ENCODE data around the gene C1QBP. TPM values are rescaled to one million over a fixed set of nuclear protein-coding genes. Genes with fewer than 3 reads are reported as not detected.

Gene C1QBP
- total RNA-seq, 4 donors from 2014 or later: 92.9 to 124 (median 95.5) TPM

GRCh38 chr17:5430413-5430999 lies 8.4 kb downstream of the C1QBP start:
- 90% methylated on average over 3 of the region's 3 CpGs for WGBS
- no peak for TF ChIP-seq POLR2A (IDR thresholded peaks at IDR 0.05; ENCODE audit: low read depth)
- no peak for TF ChIP-seq EP300 (IDR thresholded peaks at IDR 0.05)
- TF ChIP-seq, protein P1, sequence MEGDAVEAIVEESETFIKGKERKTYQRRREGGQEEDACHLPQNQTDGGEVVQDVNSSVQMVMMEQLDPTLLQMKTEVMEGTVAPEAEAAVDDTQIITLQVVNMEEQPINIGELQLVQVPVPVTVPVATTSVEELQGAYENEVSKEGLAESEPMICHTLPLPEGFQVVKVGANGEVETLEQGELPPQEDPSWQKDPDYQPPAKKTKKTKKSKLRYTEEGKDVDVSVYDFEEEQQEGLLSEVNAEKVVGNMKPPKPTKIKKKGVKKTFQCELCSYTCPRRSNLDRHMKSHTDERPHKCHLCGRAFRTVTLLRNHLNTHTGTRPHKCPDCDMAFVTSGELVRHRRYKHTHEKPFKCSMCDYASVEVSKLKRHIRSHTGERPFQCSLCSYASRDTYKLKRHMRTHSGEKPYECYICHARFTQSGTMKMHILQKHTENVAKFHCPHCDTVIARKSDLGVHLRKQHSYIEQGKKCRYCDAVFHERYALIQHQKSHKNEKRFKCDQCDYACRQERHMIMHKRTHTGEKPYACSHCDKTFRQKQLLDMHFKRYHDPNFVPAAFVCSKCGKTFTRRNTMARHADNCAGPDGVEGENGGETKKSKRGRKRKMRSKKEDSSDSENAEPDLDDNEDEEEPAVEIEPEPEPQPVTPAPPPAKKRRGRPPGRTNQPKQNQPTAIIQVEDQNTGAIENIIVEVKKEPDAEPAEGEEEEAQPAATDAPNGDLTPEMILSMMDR (IDR thresholded peaks at IDR 0.05): no peak
- TF ChIP-seq POLR2AphosphoS5 (IDR thresholded peaks at IDR 0.05): no peak
- peaks cover 0 to 6% (median 0%) of the 10 kb centered on the region in 4 donors for H3K4me1 ChIP-seq
- H3K4me3 ChIP-seq: no peak overlapping the region
- H3K9me3 ChIP-seq: no peaks in the 10 kb centered on the region
- no peak overlapping the region for H3K27ac ChIP-seq (replicated peaks in 1 of 4)
- intact Hi-C loops (cut with DNase I): no loop called here
- no peak for DNase-seq (ENCODE audit: extremely low spot score)
- H3K27me3 ChIP-seq: no peaks in the 10 kb centered on the region
- peaks cover 47 to 100% (median 98%) of the 10 kb centered on the region in 4 donors for H3K36me3 ChIP-seq

- no peaks in the 10 kb centered on the region for H3K9me3 ChIP-seq
- no peaks in the 10 kb centered on the region for H3K27me3 ChIP-seq
- H3K36me3 ChIP-seq: peaks cover 43 to 100% (median 98%) of the 10 kb centered on the region in 4 donors
- H3K4me3 ChIP-seq: no peak overlapping the region
- no peak for DNase-seq (ENCODE audit: extremely low spot score)
- no peak for TF ChIP-seq EP300 (IDR thresholded peaks at IDR 0.05)
- TF ChIP-seq, protein P1 (IDR thresholded peaks at IDR 0.05): no peak
- no peaks in the 10 kb centered on the region for H3K4me1 ChIP-seq
- 83% methylated on average over 3 of the region's 3 CpGs for WGBS
- intact Hi-C loops (cut with DNase I): no loop called here
- no peak overlapping the region for H3K27ac ChIP-seq (replicated peaks in 1 of 4)
These were observed 9.6 kb downstream of the C1QBP start for GRCh38 chr17:5429191-5429887.

- WGBS: 76% methylated on average over 3 of the region's 3 CpGs
- peaks cover 7 to 18% (median 11%) of the 10 kb centered on the region in 4 donors for H3K4me1 ChIP-seq
- no peaks in the 10 kb centered on the region for H3K9me3 ChIP-seq
- no peaks in the 10 kb centered on the region for H3K27me3 ChIP-seq
- TF ChIP-seq POLR2AphosphoS5 (IDR thresholded peaks at IDR 0.05) (no peak), POLR2A (IDR thresholded peaks at IDR 0.05; ENCODE audit: low read depth) (no peak), EP300 (IDR thresholded peaks at IDR 0.05) (no peak)
- TF ChIP-seq, protein P1 (IDR thresholded peaks at IDR 0.05): no peak
- intact Hi-C loops (cut with DNase I): no loop called here
- no peak overlapping the region for H3K27ac ChIP-seq (replicated peaks in 1 of 4)
- peaks cover 36 to 96% (median 96%) of the 10 kb centered on the region in 4 donors for H3K36me3 ChIP-seq
- DNase-seq (ENCODE audit: extremely low spot score): no peak
- no peak overlapping the region for H3K4me3 ChIP-seq
These were observed 13.1 kb downstream of the C1QBP start for GRCh38 chr17:5425826-5426225.

GRCh38 chr17:5424909-5425308 lies 14.0 kb downstream of the C1QBP start:
- TF ChIP-seq, protein P1 (IDR thresholded peaks at IDR 0.05): no peak
- no peak for TF ChIP-seq EP300 (IDR thresholded peaks at IDR 0.05)
- TF ChIP-seq POLR2AphosphoS5 (IDR thresholded peaks at IDR 0.05): no peak
- no peak for TF ChIP-seq POLR2A (IDR thresholded peaks at IDR 0.05; ENCODE audit: low read depth)
- intact Hi-C loops (cut with DNase I): no loop called here
- Histone ChIP-seq H3K27ac (replicated peaks in 1 of 4) (no peak overlapping the region), H3K9me3 (no peaks in the 10 kb centered on the region), H3K36me3 (peaks cover 36 to 87% (median 87%) of the 10 kb centered on the region in 4 donors), H3K27me3 (no peaks in the 10 kb centered on the region), H3K4me1 (peaks cover 11 to 24% (median 16%) of the 10 kb centered on the region in 4 donors), H3K4me3 (no peak overlapping the region)
- WGBS: 69% methylated on average over 1 of the region's 1 CpG
- DNase-seq (ENCODE audit: extremely low spot score): no peak

All from esophagus muscularis mucosa (tissue), 4 donors.